ENCODE data around the gene LDLRAD3. TPM values are rescaled to one million over a fixed set of nuclear protein-coding genes. Genes with fewer than 3 reads are reported as not detected.
"Not testable (repeated sequence)": the region's sequence is repeated elsewhere in the genome, so short reads cannot be mapped to it uniquely, and the experiment has no call there.

The LDLRAD3 gene
- total RNA-seq (2014; rRNA removed; shearing (Covaris generic)): 1.1 and 3.3 TPM in 2 replicates

DNA sequence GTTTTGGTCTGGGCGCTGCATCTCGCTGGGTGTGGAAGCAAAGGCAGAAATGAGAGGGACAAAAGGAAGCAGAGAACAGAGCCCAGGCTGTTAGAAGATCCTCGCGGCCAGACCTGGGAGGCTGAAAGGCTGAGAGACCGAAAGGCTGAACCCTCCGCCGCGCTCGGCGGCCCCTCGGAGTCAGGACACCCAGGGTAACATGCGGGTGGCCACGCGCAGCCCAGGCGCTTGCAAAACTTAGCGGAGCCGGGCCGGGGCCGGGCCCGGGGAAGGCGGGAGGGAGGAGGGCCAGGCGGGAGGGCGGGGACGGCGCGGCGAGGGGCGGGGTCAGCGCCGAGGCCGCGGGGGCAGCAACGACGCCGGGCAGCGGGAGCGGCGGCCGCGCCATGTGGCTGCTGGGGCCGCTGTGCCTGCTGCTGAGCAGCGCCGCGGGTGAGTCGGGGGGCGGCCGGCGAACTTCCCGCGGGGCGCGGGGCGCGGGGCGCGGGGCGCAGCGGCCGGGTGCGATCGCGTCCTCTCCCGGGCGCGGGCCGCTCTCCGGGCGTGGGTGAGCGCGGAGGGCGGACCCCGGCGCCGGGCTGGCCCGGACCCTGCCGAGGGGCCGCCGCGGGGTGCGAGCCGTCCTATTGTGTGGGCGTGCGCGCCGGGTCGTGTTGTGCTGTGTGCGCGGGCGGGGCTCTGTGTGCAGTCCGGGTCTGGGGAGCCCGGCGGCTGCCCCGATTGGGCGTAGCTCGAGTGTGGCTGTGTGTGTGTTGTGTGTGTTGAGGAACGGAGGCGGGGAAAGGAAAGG is at the start of gene LDLRAD3:
TSS of gene LDLRAD3 (plus strand) at position 350 of the 790 bp plus-strand sequence. CDS start at position 387, 37 bp downstream.
- DNase-seq (ENCODE audit: low spot score): peak; percentile 57

- no peak for DNase-seq (ENCODE audit: low spot score)
Observed at GRCh38 chr11:35897019-35897418, 46.8 kb upstream of the LDLRAD3 start.

GRCh38 chr11:35902961-35903360 is 40.9 kb upstream of the LDLRAD3 start:
- DNase-seq (ENCODE audit: low spot score): no peak

- DNase-seq (ENCODE audit: low spot score): no peak
Observed at GRCh38 chr11:35905646-35906276, 38.1 kb upstream of the LDLRAD3 start.

DNA sequence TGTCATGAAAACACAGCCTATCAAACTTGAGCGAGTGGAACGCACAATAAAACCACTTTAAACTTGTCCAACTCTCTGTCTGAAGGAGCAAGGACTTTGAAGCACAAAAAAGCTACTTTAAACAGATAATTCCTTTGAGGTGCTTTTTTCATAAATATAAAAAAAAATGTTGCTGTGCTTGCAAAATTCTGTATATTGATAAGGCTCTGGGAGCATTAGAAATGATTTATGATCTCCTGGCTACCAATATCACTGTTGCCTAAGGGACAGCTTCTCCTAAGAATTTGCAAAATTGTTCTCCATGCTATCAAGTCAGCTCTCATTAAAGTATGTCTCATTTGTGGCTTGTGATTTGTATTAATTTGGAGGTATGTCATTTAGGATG is 37.6 kb upstream of the LDLRAD3 start:
- no peak for DNase-seq (ENCODE audit: low spot score)

- no peak for DNase-seq (ENCODE audit: low spot score)
Observed at GRCh38 chr11:35906681-35907080, 37.2 kb upstream of the LDLRAD3 start.

GRCh38 chr11:35907648-35908431 is 36.0 kb upstream of the LDLRAD3 start:
- no peak for DNase-seq (ENCODE audit: low spot score)

DNA sequence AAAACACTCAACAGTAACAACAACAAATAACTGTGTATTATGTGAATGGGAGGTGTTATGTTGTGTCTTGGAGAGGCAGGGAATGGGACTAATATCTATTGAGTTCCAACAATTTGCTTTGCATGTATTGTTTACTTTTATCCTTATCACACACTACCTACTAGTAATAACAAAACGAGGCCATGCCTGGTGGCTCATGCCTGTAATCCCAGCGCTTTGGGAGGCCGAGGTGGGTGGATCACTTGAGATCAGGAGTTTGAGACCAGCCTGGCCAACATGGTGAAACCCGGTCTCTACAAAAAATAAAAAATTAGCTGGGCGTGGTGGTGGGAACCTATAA is 35.5 kb upstream of the LDLRAD3 start:
- DNase-seq (ENCODE audit: low spot score): peak; percentile 66

DNA sequence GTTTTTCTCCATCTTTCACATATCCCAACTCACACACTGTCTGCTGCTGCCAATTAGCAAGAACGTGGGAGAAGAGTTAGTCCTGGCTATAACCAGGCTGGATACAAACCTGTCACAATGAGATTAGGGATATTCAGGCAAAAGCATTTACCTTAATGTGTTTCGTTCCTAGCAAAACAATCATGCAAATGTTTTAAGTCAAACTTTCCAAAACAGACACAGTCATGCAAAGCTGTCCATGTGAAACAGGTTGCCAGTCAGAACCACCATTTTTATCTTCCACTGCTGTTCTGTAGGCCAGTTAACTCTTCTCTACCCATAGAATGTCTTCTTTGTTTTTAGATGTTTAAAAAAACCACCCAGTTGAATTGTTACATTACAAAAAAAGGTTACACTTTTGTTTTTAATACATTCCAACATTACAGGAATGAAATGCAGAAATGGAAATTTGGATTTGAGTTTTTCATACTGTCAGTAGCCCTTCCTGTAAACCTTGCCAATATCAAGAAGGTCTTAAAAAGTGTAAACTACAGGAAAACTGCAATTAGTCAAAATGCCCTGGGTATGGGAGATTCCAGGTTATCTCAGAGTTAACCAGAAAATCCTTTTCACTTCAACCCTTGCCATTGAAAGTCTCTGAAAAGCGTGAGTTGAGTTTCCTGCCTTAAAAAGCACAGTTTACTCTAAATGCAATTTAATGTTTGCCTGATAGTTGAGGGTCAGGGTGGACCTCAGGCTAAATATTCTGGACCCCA is 34.2 kb upstream of the LDLRAD3 start:
- no peak for DNase-seq (ENCODE audit: low spot score)

- DNase-seq (ENCODE audit: low spot score): no peak
Observed at GRCh38 chr11:35911013-35911412, 32.8 kb upstream of the LDLRAD3 start.

GRCh38 chr11:35911616-35912165 is 32.2 kb upstream of the LDLRAD3 start:
- DNase-seq (ENCODE audit: low spot score): no peak

- not testable (repeated sequence) for DNase-seq (ENCODE audit: low spot score)
Observed at GRCh38 chr11:35912436-35912835, 31.4 kb upstream of the LDLRAD3 start.

GRCh38 chr11:35912883-35913624 is 30.8 kb upstream of the LDLRAD3 start:
- DNase-seq (ENCODE audit: low spot score): no peak

GRCh38 chr11:35914816-35915215 is 29.0 kb upstream of the LDLRAD3 start:
- DNase-seq (ENCODE audit: low spot score): no peak

DNA sequence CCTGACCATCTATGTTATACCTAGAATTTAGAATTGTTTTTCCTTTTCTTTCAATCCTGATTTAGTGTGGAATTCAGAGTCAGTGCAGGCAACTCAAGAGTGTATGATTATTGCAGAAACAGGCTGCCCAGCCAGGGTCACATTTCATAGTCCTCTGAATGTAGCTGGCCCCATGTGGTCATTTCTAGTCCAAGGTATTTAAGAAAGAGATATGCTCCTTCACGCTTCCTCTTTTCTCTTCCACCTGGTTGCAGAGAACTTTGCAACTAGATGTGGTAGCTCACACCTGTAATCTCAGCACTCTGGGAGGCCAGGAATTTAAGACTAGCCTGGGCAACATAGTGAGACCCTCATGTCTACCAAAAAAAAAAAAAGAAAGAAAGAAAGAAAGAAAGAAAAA is 27.6 kb upstream of the LDLRAD3 start:
- no peak for DNase-seq (ENCODE audit: low spot score)

DNA sequence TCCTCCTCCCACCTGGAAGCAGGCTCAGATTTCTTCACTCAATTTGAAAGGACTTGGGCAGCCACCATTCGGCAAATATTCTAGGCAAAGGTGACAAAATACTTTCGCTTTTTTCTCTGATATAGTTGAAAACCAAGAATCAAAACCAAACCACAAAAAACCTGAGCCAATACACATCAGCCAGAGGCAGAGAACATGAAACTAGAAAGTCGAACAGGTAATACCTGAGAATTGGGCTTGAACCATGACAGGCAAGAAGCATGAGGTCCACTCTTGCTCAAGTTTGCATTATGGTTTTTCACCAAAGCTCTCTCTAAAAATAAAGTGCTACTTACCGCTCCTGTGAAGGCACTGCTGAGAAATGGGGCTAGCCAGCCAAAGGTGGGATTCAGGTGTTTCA is 26.2 kb upstream of the LDLRAD3 start:
- no peak for DNase-seq (ENCODE audit: low spot score)

DNA sequence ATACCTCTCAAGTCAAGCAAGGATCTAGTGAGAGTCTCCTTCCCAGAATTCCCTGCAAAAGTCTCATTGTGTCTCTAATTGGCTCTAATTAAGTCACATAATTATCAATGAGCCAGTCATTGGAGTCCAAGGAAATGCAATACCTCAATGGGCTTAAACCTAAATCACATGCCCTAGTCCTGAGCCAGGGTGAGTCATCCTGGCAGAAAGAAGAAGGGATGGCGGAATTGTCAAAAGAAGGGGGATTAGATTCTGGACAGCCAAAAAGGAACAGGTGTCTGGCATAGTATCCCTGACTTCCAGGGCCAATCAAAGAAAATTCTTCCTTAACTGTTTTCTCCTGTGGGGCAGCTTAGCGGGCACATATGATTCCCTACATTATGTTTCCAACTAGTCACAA is 25.1 kb upstream of the LDLRAD3 start:
- no peak for DNase-seq (ENCODE audit: low spot score)

DNA sequence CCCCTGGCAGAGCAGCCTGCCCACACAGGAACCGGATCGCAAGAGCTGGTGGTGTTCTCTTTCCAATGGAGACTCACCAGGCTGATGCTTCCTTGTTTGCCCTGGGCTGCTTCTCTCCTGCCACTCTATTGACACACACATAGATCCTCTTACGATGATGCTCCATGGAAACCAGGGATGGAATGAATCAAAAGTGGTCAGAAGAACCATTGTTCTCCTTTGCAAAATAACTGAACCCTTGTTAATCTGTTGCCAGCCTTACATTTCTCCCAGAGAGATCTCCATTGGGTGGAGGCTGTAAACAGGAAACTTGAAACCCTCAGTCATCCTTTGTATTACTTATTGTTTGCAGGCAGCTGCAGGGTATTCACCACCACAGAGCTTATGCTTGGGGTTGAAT is 24.6 kb upstream of the LDLRAD3 start:
- DNase-seq (ENCODE audit: low spot score): no peak

GRCh38 chr11:35923452-35923851 is 20.4 kb upstream of the LDLRAD3 start:
- no peak for DNase-seq (ENCODE audit: low spot score)

GRCh38 chr11:35924811-35925210 is 19.1 kb upstream of the LDLRAD3 start:
- DNase-seq (ENCODE audit: low spot score): no peak

- DNase-seq (ENCODE audit: low spot score): no peak
Observed at GRCh38 chr11:35927104-35927503, 16.8 kb upstream of the LDLRAD3 start.
